H1 (cell line): Measurements from ENCODE around the gene CRACDL. TPM values are rescaled to one million over a fixed set of nuclear protein-coding genes. Genes with fewer than 3 reads are reported as not detected.

Experiments used
- CTCF ChIA-PET: fragments of 300-600 bp; sonication (Branson Sonifier 250); formaldehyde crosslinking; loops from one replicate; lab custom pipeline; 2021; ENCODE audit not compliant: partially characterized antibody; lab: Charles Lee
- POLR2A ChIA-PET: fragments of 300-600 bp; sonication (Branson Sonifier 250); formaldehyde crosslinking; loops from one replicate; lab custom pipeline; 2021; ENCODE audit warnings: inconsistent platforms; ENCODE audit not compliant: partially characterized antibody; lab: Charles Lee
- DNase-seq, 2 experiments: peaks; one replicate each; pipeline versions ENCODE4 v3.0.0 to v3.0.0-alpha.2; 2010 to 2022; ENCODE audit warnings: low spot score in 2 of 2, low read depth in 1 of 2, mixed read lengths in 1 of 2
- FAIRE-seq: peaks from 2 replicates; lab custom pipeline; 2011; peaks lifted over from hg19 to GRCh38; lab: Jason Lieb, UNC
- H2AFZ ChIP-seq: 2 replicates; pipeline ENCODE4 v1.8.1; 2012; ENCODE audit warnings: low read length, inconsistent platforms
- H2AK5ac ChIP-seq: 2 replicates; pipeline ENCODE4 v1.6.1; 2013; ENCODE audit warnings: low read depth, low read length
- H2BK120ac ChIP-seq: replicated peaks from 2 replicates; pipeline ENCODE3; 2013; ENCODE audit warnings: low read depth, low read length, inconsistent platforms
- H2BK12ac ChIP-seq: 2 replicates; pipeline ENCODE4 v1.6.1; 2013; ENCODE audit warnings: low read depth, low read length
- H2BK15ac ChIP-seq: 2 replicates; pipeline ENCODE4 v1.6.1; 2013; ENCODE audit warnings: low read length
- H2BK20ac ChIP-seq: 2 replicates; pipeline ENCODE4 v1.6.1; 2013; ENCODE audit warnings: low read length
- H2BK5ac ChIP-seq: 2 replicates; pipeline ENCODE4 v1.6.1; 2013; ENCODE audit warnings: low read depth, low read length
- H3K14ac ChIP-seq: 2 replicates; pipeline ENCODE4 v1.6.1; 2013; ENCODE audit warnings: inconsistent platforms; ENCODE audit not compliant: insufficient read length
- H3K18ac ChIP-seq: 2 replicates; pipeline ENCODE4 v1.6.1; 2013; ENCODE audit warnings: low read length; ENCODE audit errors: extremely low read depth
- H3K23ac ChIP-seq: 2 replicates; pipeline ENCODE4 v1.6.1; 2013; ENCODE audit warnings: inconsistent platforms; ENCODE audit not compliant: insufficient read length
- H3K23me2 ChIP-seq: 2 replicates; pipeline ENCODE4 v1.6.1; 2013; ENCODE audit warnings: low read depth, low read length
- H3K27ac ChIP-seq: 2 replicates; pipeline ENCODE4 v1.6.1; 2011; ENCODE audit warnings: low read depth, low read length, inconsistent platforms
- H3K27me3 ChIP-seq, 4 experiments: replicated peaks in 1 of 4; 1 replicate in 1 of 4; 2 replicates in 3 of 4; pipeline versions ENCODE4 v1.6.1 to v1.8.1; 2011 to 2013; ENCODE audit warnings: low read length in 3 of 4, mild to moderate bottlenecking in 3 of 4, inconsistent platforms in 2 of 4, mixed read lengths in 2 of 4, moderate library complexity in 1 of 4; ENCODE audit not compliant: control insufficient read depth in 3 of 4, insufficient read depth in 3 of 4; ENCODE audit errors: extremely low read depth in 1 of 4
- H3K36me3 ChIP-seq, 4 experiments: 2 replicates each; pipeline versions ENCODE4 v1.6.1 to v1.8.1; 2011 to 2013; ENCODE audit warnings: mild to moderate bottlenecking in 4 of 4, low read length in 3 of 4, moderate library complexity in 2 of 4, control low read depth in 1 of 4, inconsistent platforms in 1 of 4; ENCODE audit not compliant: insufficient read depth in 4 of 4, control insufficient read depth in 2 of 4
- H3K4ac ChIP-seq: replicated peaks from 2 replicates; pipeline ENCODE3; 2013; ENCODE audit warnings: low read length, low read depth, mixed read lengths, inconsistent platforms; ENCODE audit not compliant: insufficient read length
- H3K4me1 ChIP-seq, 4 experiments: replicated peaks in 1 of 4; 1 replicate in 1 of 4; 2 replicates in 3 of 4; pipeline versions ENCODE4 v1.6.1 to v1.8.1; 2011 to 2013; ENCODE audit warnings: low read length in 3 of 4, inconsistent platforms in 2 of 4, mixed read lengths in 1 of 4; ENCODE audit not compliant: insufficient read depth in 4 of 4, control insufficient read depth in 3 of 4
- H3K4me2 ChIP-seq, 2 experiments: 2 replicates each; pipeline versions ENCODE4 v1.6.1 to v1.8.1; 2011 to 2013; ENCODE audit warnings: low read depth in 2 of 2, low read length in 2 of 2, control low read depth in 1 of 2, inconsistent platforms in 1 of 2, mild to moderate bottlenecking in 1 of 2; ENCODE audit not compliant: insufficient read depth in 1 of 2
- H3K4me3 ChIP-seq, 4 experiments: fragments of 200-600, 300-600 bp in 1 of 4; sonication (generic), shearing (Covaris generic), sonication (Bioruptor Twin) in 1 of 4; 2 replicates each; pipeline versions ENCODE4 v1.5.1 to v1.8.1; 2011 to 2016; ENCODE audit warnings: low read length in 4 of 4, low read depth in 3 of 4, control low read depth in 2 of 4, inconsistent platforms in 2 of 4, mild to moderate bottlenecking in 2 of 4, mixed read lengths in 1 of 4, moderate library complexity in 1 of 4; ENCODE audit not compliant: insufficient read depth in 2 of 4; ENCODE audit errors: extremely low read depth in 1 of 4
- H3K56ac ChIP-seq: replicated peaks from 2 replicates; pipeline ENCODE3; 2013; ENCODE audit warnings: low read depth, mild to moderate bottlenecking, mixed read lengths, low read length, inconsistent platforms; ENCODE audit not compliant: insufficient read length
- H3K79me1 ChIP-seq: 2 replicates; pipeline ENCODE4 v1.6.1; 2013; ENCODE audit warnings: low read depth, low read length, control low read depth
- H3K79me2 ChIP-seq, 2 experiments: 2 replicates each; pipeline versions ENCODE4 v1.6.1 to v1.8.1; 2012 to 2013; ENCODE audit warnings: low read length in 2 of 2, mild to moderate bottlenecking in 2 of 2, inconsistent platforms in 1 of 2; ENCODE audit not compliant: insufficient read depth in 2 of 2, control insufficient read depth in 1 of 2
- H3K9ac ChIP-seq, 4 experiments: replicated peaks in 1 of 4; 1 replicate in 1 of 4; 2 replicates in 3 of 4; pipeline versions ENCODE4 v1.6.1 to v1.8.1; 2011 to 2013; ENCODE audit warnings: low read depth in 3 of 4, low read length in 3 of 4, control low read depth in 2 of 4, mild to moderate bottlenecking in 2 of 4, moderate library complexity in 2 of 4, inconsistent platforms in 1 of 4; ENCODE audit errors: extremely low read depth in 1 of 4
- H3K9me3 ChIP-seq, 2 experiments: 2 replicates each; pipeline versions ENCODE4 v1.6.1 to v1.8.1; 2012 to 2013; ENCODE audit warnings: mild to moderate bottlenecking in 2 of 2, moderate library complexity in 2 of 2, control low read depth in 1 of 2, inconsistent platforms in 1 of 2, low read depth in 1 of 2, low read length in 1 of 2, mixed read lengths in 1 of 2; ENCODE audit not compliant: insufficient read depth in 2 of 2
- H4K20me1 ChIP-seq, 2 experiments: replicated peaks in 1 of 2; 2 replicates each; pipeline versions ENCODE3 to v1.8.1; 2011 to 2013; ENCODE audit warnings: inconsistent platforms in 2 of 2, low read length in 2 of 2, mild to moderate bottlenecking in 1 of 2; ENCODE audit not compliant: insufficient read depth in 2 of 2, control insufficient read depth in 1 of 2
- H4K5ac ChIP-seq: 2 replicates; pipeline ENCODE4 v1.6.1; 2013; ENCODE audit warnings: low read length, low read depth, mixed read lengths, inconsistent platforms; ENCODE audit not compliant: insufficient read length
- H4K8ac ChIP-seq: 2 replicates; pipeline ENCODE4 v1.8.0; 2013; ENCODE audit warnings: mild to moderate bottlenecking, moderate library complexity, low read length, inconsistent platforms; ENCODE audit not compliant: insufficient read depth; ENCODE audit errors: extremely low read depth
- H4K91ac ChIP-seq: replicated peaks from 2 replicates; pipeline ENCODE3; 2013; ENCODE audit warnings: low read length, mixed read lengths, inconsistent platforms; ENCODE audit not compliant: insufficient read length
- EGR1 ChIP-seq: IDR thresholded peaks from 2 replicates; pipeline ENCODE4 v1.6.1; 2011; ENCODE audit warnings: low read depth, low read length, borderline replicate concordance
- SRF ChIP-seq: IDR thresholded peaks from 2 replicates; pipeline ENCODE4 v1.6.1; 2011; ENCODE audit warnings: mild to moderate bottlenecking, low read depth, low read length, moderate library complexity
- WGBS, 2 experiments: shearing (Covaris generic) in 1 of 2; methylation state at CpG; one replicate each; pipeline versions ENCODE4 v1.1.6 to v1.1.7; 2013 to 2015; ENCODE audit warnings: low lambda C conversion rate in 2 of 2, mixed read lengths in 2 of 2, inconsistent platforms in 1 of 2, low coverage in 1 of 2, missing lambda C conversion rate in 1 of 2; ENCODE audit not compliant: insufficient replicate concordance in 2 of 2, insufficient coverage in 1 of 2, insufficient read length in 1 of 2; ENCODE audit errors: extremely low coverage in 1 of 2, missing lambda C conversion rate in 1 of 2; 5-methylcytosine and 5-hydroxymethylcytosine counted together
- polyA plus RNA-seq, 7 experiments: library from polyadenylated mRNA; depleted of rRNA in 3 of 7; stranded (reverse) in 5 of 7; unstranded in 2 of 7; fragments of >200 nt in 5 of 7; fragments of 200-250 nt in 2 of 7; gene quantifications; 1 replicate in 5 of 7; 2 replicates in 1 of 7; 4 replicates in 1 of 7; pipeline versions ENCODE4 v1.2.1 to v1.2.3, GENCODE V29; 2011 to 2013; ENCODE audit warnings: missing spikeins in 2 of 7, mixed read lengths in 2 of 7
- total RNA-seq: library from RNA; stranded (reverse); fragmentation: NEBNext Ultra II Directional; extraction: Animal tissue kit (Norgen Biotek cat#: 25700); gene quantifications from 2 replicates; pipeline ENCODE4 v1.2.1, GENCODE V29; 2021
- TF ChIP-seq, protein P1 (sequence below): IDR thresholded peaks from 2 replicates; pipeline ENCODE4 v1.6.1; 2012; ENCODE audit warnings: inconsistent platforms

CRACDL gene
- total and polyA plus RNA-seq, 2 of the 8 experiments (the other 6 are each of a cell fraction or from before 2014, with no cell fraction given): 0.07 to 0.38 TPM

DNA sequence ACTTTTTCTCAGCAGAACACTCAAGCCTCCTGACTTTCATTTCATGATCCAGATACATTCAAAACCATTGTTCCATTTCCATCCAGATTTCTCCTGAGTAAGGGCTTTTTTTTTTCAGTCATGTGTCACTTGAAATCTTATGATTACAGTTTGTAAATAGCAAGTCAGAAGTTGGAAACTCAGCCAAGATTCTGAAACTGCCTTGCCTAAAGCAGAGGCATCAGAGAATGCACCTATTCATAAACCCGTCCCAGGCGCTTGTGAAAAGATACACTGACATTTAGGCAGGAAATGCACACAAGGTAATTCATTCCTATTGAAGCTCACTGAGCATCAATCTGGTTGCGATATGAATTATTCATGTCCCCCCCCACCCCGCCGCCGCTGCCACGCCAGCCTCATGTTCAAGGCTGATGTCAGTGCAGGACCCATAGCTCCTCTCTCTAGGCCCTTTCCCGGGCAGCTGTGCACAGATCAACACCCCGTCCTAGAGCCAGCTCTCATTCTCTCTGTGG is 174.7 kb downstream of the CRACDL start:
- no peak overlapping the region for H2BK20ac ChIP-seq
- no peak overlapping the region for H3K27ac ChIP-seq
- H3K36me3 ChIP-seq: no peaks in the 10 kb centered on the region
- H3K9me3 ChIP-seq: no peaks in the 10 kb centered on the region
- H3K9ac ChIP-seq: no peak overlapping the region
- no peak overlapping the region for H3K56ac ChIP-seq
- no peak overlapping the region for H3K23ac ChIP-seq
- H3K4me3 ChIP-seq: no peak overlapping the region
- 81% methylated on average over 9 of the region's 9 CpGs; no CpG with 5 or more reads in 1 of the 2 experiments for WGBS, 2 experiments
- no peak overlapping the region for H2BK12ac ChIP-seq
- ChIA-PET CTCF (no interaction called here), POLR2A (no interaction called here)
- peak overlapping the region; percentile 79; the same call in 1 of the 2 replicates for H4K8ac ChIP-seq
- no peak overlapping the region for H4K5ac ChIP-seq
- no peak overlapping the region for H2BK120ac ChIP-seq
- no peaks in the 10 kb centered on the region for H3K23me2 ChIP-seq
- H2AFZ ChIP-seq: no peak overlapping the region
- no peak for DNase-seq
- H2BK15ac ChIP-seq: no peak overlapping the region
- FAIRE-seq: no peak
- H3K79me1 ChIP-seq: no peaks in the 10 kb centered on the region
- no peak overlapping the region for H3K14ac ChIP-seq
- no peak overlapping the region for H4K91ac ChIP-seq
- no peak overlapping the region for H3K18ac ChIP-seq
- no peak overlapping the region for H2BK5ac ChIP-seq
- no peak overlapping the region for H3K4ac ChIP-seq
- no peak overlapping the region for H3K4me2 ChIP-seq
- H3K79me2 ChIP-seq: no peaks in the 10 kb centered on the region
- H3K4me1 ChIP-seq: no peaks in the 10 kb centered on the region
- H3K27me3 ChIP-seq: no peaks in the 10 kb centered on the region
- H2AK5ac ChIP-seq: no peak overlapping the region
- H4K20me1 ChIP-seq: no peaks in the 10 kb centered on the region
- no peak for TF ChIP-seq SRF
- no peak for TF ChIP-seq EGR1
- TF ChIP-seq, protein P1, sequence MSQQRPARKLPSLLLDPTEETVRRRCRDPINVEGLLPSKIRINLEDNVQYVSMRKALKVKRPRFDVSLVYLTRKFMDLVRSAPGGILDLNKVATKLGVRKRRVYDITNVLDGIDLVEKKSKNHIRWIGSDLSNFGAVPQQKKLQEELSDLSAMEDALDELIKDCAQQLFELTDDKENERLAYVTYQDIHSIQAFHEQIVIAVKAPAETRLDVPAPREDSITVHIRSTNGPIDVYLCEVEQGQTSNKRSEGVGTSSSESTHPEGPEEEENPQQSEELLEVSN: no peak
